ENCODE results near the gene PTCD1. TPM values are rescaled to one million over a fixed set of nuclear protein-coding genes. Genes with fewer than 3 reads are reported as not detected.
A peak's percentile ranks its signal among the peaks of the same experiment; 100 is the strongest.
"Not testable (repeated sequence)": the region's sequence is repeated elsewhere in the genome, so short reads cannot be mapped to it uniquely, and the experiment has no call there.

The PTCD1 gene
- total RNA-seq, 1 donor from 2014 or later = 6.6 TPM

- no peak for DNase-seq (ENCODE audit: low spot score)
These were observed 50.7 kb downstream of the PTCD1 start for GRCh38 chr7:99387912-99388311.

- DNase-seq (ENCODE audit: low spot score) = not testable (repeated sequence)
These were observed 51.4 kb downstream of the PTCD1 start for GRCh38 chr7:99387239-99387635.

GRCh38 chr7:99386584-99387238, 51.9 kb downstream of the PTCD1 start:
- DNase-seq (ENCODE audit: low spot score) = no peak

- DNase-seq (ENCODE audit: low spot score) = no peak
These were observed 53.0 kb downstream of the PTCD1 start for GRCh38 chr7:99385564-99385963.

GRCh38 chr7:99384523-99384922, 54.1 kb downstream of the PTCD1 start:
- DNase-seq (ENCODE audit: low spot score) = no peak

GRCh38 chr7:99383791-99384370, 54.7 kb downstream of the PTCD1 start:
- no peak for DNase-seq (ENCODE audit: low spot score)

- DNase-seq (ENCODE audit: low spot score) = no peak
These were observed 55.4 kb downstream of the PTCD1 start for GRCh38 chr7:99383203-99383602.

- no peak for DNase-seq (ENCODE audit: low spot score)
These were observed 56.9 kb downstream of the PTCD1 start for GRCh38 chr7:99381664-99382075.

GRCh38 chr7:99380823-99381663, 57.6 kb downstream of the PTCD1 start:
- no peak for DNase-seq (ENCODE audit: low spot score)

- no peak for DNase-seq (ENCODE audit: low spot score)
These were observed 58.4 kb downstream of the PTCD1 start for GRCh38 chr7:99380032-99380822.

- not testable (repeated sequence) for DNase-seq (ENCODE audit: low spot score)
These were observed 58.9 kb downstream of the PTCD1 start for GRCh38 chr7:99379693-99380031.

- DNase-seq (ENCODE audit: low spot score) = peak; percentile 70
These were observed 59.5 kb downstream of the PTCD1 start for GRCh38 chr7:99379043-99379577.

- DNase-seq (ENCODE audit: low spot score) = peak; percentile 75
These were observed 63.4 kb downstream of the PTCD1 start for GRCh38 chr7:99375070-99375807.

- peak; percentile 81 for DNase-seq (ENCODE audit: low spot score)
These were observed 64.2 kb downstream of the PTCD1 start, which contains the start of gene ARPC1B for GRCh38 chr7:99374111-99375064. ARPC1B (plus strand) TSS chr7:99374730; CDS start chr7:99385715, 10,985 bp downstream.

- no peak for DNase-seq (ENCODE audit: low spot score)
These were observed 65.2 kb downstream of the PTCD1 start for GRCh38 chr7:99373091-99374066.

GRCh38 chr7:99372275-99373090, 66.1 kb downstream of the PTCD1 start:
- DNase-seq (ENCODE audit: low spot score) = no peak

- no peak for DNase-seq (ENCODE audit: low spot score)
These were observed 67.2 kb downstream of the PTCD1 start for GRCh38 chr7:99371376-99371920.

All from ureter (tissue), 1 donor.